ENCODE results near the gene THSD7A. TPM values are rescaled to one million over a fixed set of nuclear protein-coding genes. Genes with fewer than 3 reads are reported as not detected.

THSD7A gene
- polyA plus RNA-seq, 1 donor from 2014 or later, result 18.5 TPM

DNA sequence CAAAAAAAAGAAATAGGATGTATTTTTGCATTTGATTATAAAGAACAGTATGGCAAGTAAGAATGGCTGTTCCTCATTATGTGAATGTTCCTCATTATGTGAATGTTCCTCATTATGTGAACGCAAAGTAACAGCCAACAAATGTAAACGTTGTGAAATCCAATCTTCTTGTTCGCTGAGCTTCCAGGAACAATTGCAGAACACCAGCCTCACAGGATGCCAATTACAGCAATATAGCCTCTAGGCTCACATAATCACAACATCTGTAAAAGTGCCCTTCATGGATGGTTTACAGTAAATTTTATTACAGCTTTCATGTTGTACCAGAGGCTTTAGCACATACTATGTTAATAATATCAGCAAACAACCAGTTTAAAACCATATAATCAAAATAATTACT, 71.6 kb downstream of the THSD7A start:
- Histone ChIP-seq H3K9ac (ENCODE audit: low read length) (no peak overlapping the region), H2AFZ (ENCODE audit: low read depth, low read length) (no peak overlapping the region), H3K9me2 (ENCODE audit: insufficient read depth, low read length) (no peaks in the 10 kb centered on the region), H3K9me3 (ENCODE audit: low read length) (no peaks in the 10 kb centered on the region), H4K20me1 (ENCODE audit: insufficient read depth) (no peaks in the 10 kb centered on the region), H3K36me3 (ENCODE audit: insufficient read depth, low read length) (no peaks in the 10 kb centered on the region), H3F3A (ENCODE audit: insufficient read depth, low read length, poor library complexity, severe bottlenecking) (no peaks in the 10 kb centered on the region), H3K27ac (ENCODE audit: low read length) (no peak overlapping the region), H3K4me2 (ENCODE audit: low read length) (no peak overlapping the region), H3K79me2 (replicated peaks; ENCODE audit: insufficient read depth, low read length) (no peaks in the 10 kb centered on the region), H3K27me3 (ENCODE audit: insufficient read depth, low read depth, low read length) (no peaks in the 10 kb centered on the region), H3K4me3 (ENCODE audit: low read length) (no peak overlapping the region)
- TF ChIP-seq SMC3 (conservative IDR thresholded peaks at IDR 0.05; ENCODE audit: poor library complexity) (no peak), POLR2AphosphoS5 (IDR thresholded peaks at IDR 0.05) (peak; percentile 41)

DNA sequence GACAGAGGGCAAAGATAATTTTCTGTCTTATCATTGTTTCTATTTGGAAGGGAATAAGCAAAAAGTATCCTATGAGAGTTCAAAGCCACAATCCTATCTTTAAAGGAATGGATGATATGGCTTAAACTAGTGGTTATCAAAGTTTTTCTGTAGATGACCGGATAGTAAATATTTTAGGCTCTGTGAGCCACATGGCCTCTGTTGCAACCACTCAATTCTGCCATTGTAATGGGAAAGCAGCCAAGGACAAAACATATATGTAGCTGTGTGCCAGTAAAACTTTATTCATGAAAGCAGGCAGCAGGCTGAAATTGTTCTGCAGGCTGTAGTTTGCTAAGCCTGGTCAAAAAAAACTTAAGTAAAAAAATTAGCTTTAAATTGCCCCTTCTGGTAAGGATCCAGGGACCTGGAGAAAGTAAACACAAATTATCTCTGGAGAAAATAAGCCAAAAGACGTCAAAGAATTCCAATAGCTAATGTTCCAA, 73.3 kb downstream of the THSD7A start:
- no peaks in the 10 kb centered on the region for H3K9me3 ChIP-seq (ENCODE audit: low read length)
- no peak overlapping the region for H3K9ac ChIP-seq (ENCODE audit: low read length)
- no peaks in the 10 kb centered on the region for H3K27me3 ChIP-seq (ENCODE audit: insufficient read depth, low read depth, low read length)
- no peak overlapping the region for H3K27ac ChIP-seq (ENCODE audit: low read length)
- no peaks in the 10 kb centered on the region for H3K9me2 ChIP-seq (ENCODE audit: insufficient read depth, low read length)
- no peaks in the 10 kb centered on the region for H4K20me1 ChIP-seq (ENCODE audit: insufficient read depth)
- no peaks in the 10 kb centered on the region for H3K36me3 ChIP-seq (ENCODE audit: insufficient read depth, low read length)
- H3F3A ChIP-seq (ENCODE audit: insufficient read depth, low read length, poor library complexity, severe bottlenecking), result no peaks in the 10 kb centered on the region
- H2AFZ ChIP-seq (ENCODE audit: low read depth, low read length), result no peak overlapping the region
- TF ChIP-seq MXI1 (conservative IDR thresholded peaks at IDR 0.05; ENCODE audit: poor library complexity, severe bottlenecking) (no peak), TAF1 (IDR thresholded peaks at IDR 0.05; ENCODE audit: low read depth) (no peak), EP300 (conservative IDR thresholded peaks at IDR 0.05; ENCODE audit: poor library complexity, severe bottlenecking) (no peak), POLR2AphosphoS5 (IDR thresholded peaks at IDR 0.05) (no peak), RAD21 (conservative IDR thresholded peaks at IDR 0.05) (no peak), EZH2 (IDR thresholded peaks at IDR 0.05; ENCODE audit: borderline replicate concordance, insufficient read depth, low read length, poor library complexity, severe bottlenecking) (no peak), SMC3 (conservative IDR thresholded peaks at IDR 0.05; ENCODE audit: poor library complexity) (no peak)
- TF ChIP-seq, protein P1, sequence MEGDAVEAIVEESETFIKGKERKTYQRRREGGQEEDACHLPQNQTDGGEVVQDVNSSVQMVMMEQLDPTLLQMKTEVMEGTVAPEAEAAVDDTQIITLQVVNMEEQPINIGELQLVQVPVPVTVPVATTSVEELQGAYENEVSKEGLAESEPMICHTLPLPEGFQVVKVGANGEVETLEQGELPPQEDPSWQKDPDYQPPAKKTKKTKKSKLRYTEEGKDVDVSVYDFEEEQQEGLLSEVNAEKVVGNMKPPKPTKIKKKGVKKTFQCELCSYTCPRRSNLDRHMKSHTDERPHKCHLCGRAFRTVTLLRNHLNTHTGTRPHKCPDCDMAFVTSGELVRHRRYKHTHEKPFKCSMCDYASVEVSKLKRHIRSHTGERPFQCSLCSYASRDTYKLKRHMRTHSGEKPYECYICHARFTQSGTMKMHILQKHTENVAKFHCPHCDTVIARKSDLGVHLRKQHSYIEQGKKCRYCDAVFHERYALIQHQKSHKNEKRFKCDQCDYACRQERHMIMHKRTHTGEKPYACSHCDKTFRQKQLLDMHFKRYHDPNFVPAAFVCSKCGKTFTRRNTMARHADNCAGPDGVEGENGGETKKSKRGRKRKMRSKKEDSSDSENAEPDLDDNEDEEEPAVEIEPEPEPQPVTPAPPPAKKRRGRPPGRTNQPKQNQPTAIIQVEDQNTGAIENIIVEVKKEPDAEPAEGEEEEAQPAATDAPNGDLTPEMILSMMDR (IDR thresholded peaks at IDR 0.05; ENCODE audit: poor library complexity, severe bottlenecking), result no peak
- TF ChIP-seq, protein P2, sequence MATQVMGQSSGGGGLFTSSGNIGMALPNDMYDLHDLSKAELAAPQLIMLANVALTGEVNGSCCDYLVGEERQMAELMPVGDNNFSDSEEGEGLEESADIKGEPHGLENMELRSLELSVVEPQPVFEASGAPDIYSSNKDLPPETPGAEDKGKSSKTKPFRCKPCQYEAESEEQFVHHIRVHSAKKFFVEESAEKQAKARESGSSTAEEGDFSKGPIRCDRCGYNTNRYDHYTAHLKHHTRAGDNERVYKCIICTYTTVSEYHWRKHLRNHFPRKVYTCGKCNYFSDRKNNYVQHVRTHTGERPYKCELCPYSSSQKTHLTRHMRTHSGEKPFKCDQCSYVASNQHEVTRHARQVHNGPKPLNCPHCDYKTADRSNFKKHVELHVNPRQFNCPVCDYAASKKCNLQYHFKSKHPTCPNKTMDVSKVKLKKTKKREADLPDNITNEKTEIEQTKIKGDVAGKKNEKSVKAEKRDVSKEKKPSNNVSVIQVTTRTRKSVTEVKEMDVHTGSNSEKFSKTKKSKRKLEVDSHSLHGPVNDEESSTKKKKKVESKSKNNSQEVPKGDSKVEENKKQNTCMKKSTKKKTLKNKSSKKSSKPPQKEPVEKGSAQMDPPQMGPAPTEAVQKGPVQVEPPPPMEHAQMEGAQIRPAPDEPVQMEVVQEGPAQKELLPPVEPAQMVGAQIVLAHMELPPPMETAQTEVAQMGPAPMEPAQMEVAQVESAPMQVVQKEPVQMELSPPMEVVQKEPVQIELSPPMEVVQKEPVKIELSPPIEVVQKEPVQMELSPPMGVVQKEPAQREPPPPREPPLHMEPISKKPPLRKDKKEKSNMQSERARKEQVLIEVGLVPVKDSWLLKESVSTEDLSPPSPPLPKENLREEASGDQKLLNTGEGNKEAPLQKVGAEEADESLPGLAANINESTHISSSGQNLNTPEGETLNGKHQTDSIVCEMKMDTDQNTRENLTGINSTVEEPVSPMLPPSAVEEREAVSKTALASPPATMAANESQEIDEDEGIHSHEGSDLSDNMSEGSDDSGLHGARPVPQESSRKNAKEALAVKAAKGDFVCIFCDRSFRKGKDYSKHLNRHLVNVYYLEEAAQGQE (IDR thresholded peaks at IDR 0.05; ENCODE audit: borderline replicate concordance), result no peak
- H3K79me2 ChIP-seq (replicated peaks; ENCODE audit: insufficient read depth, low read length), result no peaks in the 10 kb centered on the region
- no peak overlapping the region for H3K4me2 ChIP-seq (ENCODE audit: low read length)
- no peak overlapping the region for H3K4me3 ChIP-seq (ENCODE audit: low read length)

DNA sequence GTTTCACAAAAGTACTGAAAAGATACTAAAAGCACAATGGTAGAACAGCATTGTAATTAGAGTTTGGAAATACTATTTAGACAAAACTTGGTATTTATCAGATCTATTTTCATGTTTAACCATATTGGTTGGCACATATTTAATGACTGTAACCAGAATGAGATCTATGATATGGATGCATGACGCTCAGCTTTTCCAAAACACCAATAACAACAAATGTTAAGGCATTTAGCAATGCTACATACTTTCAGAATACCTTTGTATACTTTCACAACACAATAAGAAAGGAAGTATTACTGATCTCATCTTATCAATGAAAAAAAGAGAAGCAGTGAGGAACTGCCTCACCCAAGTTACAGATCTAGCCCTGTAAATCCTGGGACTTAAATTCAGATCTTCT, 74.8 kb downstream of the THSD7A start:
- Histone ChIP-seq H3K4me2 (ENCODE audit: low read length) (no peak overlapping the region), H4K20me1 (ENCODE audit: insufficient read depth) (no peaks in the 10 kb centered on the region), H3K79me2 (replicated peaks; ENCODE audit: insufficient read depth, low read length) (no peaks in the 10 kb centered on the region), H3K9ac (ENCODE audit: low read length) (no peak overlapping the region), H3K36me3 (ENCODE audit: insufficient read depth, low read length) (no peaks in the 10 kb centered on the region), H3K9me2 (ENCODE audit: insufficient read depth, low read length) (no peaks in the 10 kb centered on the region), H3K4me3 (ENCODE audit: low read length) (no peak overlapping the region), H3F3A (ENCODE audit: insufficient read depth, low read length, poor library complexity, severe bottlenecking) (no peaks in the 10 kb centered on the region), H3K27ac (ENCODE audit: low read length) (no peak overlapping the region), H2AFZ (ENCODE audit: low read depth, low read length) (no peak overlapping the region), H3K9me3 (ENCODE audit: low read length) (no peaks in the 10 kb centered on the region), H3K27me3 (ENCODE audit: insufficient read depth, low read depth, low read length) (no peaks in the 10 kb centered on the region)
- TF ChIP-seq RAD21 (conservative IDR thresholded peaks at IDR 0.05), result no peak
- no peak for TF ChIP-seq MXI1 (conservative IDR thresholded peaks at IDR 0.05; ENCODE audit: poor library complexity, severe bottlenecking)
- no peak for TF ChIP-seq SMC3 (conservative IDR thresholded peaks at IDR 0.05; ENCODE audit: poor library complexity)
- TF ChIP-seq EP300 (conservative IDR thresholded peaks at IDR 0.05; ENCODE audit: poor library complexity, severe bottlenecking), result no peak
